GM12801 (cell line): ENCODE measurements around the gene CAPN14.

ENCODE experiments used
- TF ChIP-seq, protein P1 (sequence below): IDR thresholded peaks from one replicate; pipeline ENCODE4 v1.5.1; 2011; ENCODE audit warnings: control low read depth; ENCODE audit not compliant: insufficient read length; ENCODE audit errors: extremely low read depth

CAPN14 gene

DNA sequence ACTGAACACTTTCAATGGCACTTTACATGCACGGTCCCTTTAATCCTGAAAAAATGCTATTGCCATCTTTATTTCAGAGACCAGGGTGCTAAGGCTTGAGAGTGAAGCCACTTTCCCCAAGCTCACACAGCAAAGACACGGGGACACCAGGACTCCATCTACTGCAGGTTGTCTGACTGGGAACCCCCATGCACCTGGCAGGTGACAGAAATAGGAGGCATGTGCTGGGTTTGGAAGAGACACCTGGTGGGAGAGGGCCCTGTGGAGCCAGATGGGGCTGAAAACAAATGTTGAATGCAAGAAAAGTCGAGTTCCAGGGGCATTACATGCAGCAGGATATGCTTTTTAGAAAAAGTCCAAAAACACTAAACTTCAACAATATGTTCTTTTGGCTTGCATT, 11.4 kb upstream of the CAPN14 start:
- TF ChIP-seq, protein P1, sequence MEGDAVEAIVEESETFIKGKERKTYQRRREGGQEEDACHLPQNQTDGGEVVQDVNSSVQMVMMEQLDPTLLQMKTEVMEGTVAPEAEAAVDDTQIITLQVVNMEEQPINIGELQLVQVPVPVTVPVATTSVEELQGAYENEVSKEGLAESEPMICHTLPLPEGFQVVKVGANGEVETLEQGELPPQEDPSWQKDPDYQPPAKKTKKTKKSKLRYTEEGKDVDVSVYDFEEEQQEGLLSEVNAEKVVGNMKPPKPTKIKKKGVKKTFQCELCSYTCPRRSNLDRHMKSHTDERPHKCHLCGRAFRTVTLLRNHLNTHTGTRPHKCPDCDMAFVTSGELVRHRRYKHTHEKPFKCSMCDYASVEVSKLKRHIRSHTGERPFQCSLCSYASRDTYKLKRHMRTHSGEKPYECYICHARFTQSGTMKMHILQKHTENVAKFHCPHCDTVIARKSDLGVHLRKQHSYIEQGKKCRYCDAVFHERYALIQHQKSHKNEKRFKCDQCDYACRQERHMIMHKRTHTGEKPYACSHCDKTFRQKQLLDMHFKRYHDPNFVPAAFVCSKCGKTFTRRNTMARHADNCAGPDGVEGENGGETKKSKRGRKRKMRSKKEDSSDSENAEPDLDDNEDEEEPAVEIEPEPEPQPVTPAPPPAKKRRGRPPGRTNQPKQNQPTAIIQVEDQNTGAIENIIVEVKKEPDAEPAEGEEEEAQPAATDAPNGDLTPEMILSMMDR, result no peak

DNA sequence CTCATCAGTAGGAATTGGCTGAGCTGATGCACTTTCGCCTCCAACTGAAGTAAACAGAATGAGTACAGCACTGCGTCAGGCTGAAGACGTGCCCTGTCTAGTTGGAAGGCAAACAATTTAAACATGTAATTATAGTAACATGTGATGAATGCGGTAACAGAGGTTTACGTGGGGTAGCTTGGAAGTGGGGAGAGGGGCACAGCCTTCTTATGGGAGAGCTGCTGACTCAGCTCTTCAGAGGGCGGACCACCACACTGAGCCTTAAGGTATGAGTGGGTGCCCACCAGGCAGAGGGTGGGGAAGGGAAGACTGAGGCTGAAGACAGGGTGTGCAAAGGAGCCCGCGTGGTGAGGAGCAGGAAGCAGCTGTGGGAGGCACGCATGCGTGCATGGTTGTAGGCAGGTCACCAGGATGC, 10.4 kb upstream of the CAPN14 start:
- TF ChIP-seq, protein P1, result no peak

DNA sequence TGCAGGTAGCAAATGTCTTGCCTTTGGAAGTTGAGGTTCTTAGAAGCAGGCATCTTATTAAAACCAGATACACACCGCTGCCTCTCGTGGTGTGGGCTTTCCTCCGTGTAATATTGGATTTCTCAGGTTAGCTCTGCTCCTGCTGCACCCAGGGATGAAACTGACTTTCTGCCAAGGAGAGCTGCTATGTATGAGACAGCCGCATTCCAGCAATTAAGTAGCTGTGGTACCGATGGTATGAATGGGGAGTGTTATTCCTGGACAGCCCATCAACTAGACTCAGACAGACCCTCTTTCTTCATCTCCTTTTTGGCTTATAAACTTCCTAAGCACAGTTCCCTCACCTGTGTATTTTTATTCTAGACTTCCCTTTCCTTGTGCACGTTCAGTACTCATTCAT, 9.8 kb upstream of the CAPN14 start:
- TF ChIP-seq, protein P1, result no peak

DNA sequence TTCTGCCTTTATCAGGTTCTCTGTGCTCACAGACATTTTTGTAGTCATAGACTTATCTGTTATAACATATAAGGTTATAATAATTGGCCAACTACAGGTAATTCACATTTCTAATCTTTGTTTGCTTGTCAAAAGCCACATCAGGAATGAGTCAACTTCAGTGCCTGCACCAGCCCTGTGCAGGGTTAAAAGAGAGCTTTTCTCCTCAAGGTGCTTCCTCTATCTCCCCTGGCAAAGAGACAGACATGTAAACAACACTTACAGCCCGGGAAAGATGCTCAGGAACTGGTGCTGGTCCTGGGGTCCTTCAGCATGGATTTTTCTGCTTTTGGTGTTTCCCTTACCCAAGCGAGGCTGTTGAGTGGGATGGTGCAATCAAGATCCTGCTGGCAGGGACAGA, 9.0 kb upstream of the CAPN14 start:
- TF ChIP-seq, protein P1, result no peak

DNA sequence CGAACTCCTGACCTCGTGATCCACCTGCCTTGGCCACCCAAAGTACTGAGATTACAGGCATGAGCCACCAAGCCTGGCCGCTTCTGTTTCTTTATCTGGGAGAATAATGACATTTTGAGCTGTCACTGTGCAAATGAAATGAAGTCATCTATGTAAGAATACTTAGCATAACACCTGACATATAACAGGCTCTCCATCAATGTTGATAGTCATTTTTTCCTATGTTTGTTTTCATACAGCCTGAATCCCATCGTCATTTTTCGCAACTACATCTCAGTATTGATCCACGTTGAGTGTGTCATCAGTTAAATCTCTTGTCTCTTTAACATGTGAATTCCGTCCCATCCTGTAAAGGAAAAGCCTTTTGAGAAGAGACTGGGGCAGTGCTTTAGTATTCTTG, 6.4 kb upstream of the CAPN14 start:
- TF ChIP-seq, protein P1, result no peak

DNA sequence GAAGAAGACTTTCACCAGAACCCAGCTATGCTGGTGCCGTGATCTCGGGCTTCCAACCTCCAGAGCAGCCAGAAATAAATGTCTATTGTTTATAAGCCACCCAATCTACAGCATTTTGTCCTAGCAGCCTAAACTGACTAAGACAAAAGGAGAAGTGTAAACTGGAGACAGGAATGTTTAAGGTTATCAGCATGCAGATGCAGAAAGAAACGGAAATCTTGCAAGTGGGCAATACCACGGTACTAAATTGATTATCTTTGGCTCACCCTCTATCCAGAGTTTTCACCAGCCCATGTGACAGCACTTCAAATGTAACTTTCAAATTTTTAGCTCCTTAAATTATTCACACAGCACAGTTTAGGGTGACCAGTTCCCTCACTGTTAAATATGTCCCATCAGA, 5.7 kb upstream of the CAPN14 start:
- TF ChIP-seq, protein P1, result no peak

DNA sequence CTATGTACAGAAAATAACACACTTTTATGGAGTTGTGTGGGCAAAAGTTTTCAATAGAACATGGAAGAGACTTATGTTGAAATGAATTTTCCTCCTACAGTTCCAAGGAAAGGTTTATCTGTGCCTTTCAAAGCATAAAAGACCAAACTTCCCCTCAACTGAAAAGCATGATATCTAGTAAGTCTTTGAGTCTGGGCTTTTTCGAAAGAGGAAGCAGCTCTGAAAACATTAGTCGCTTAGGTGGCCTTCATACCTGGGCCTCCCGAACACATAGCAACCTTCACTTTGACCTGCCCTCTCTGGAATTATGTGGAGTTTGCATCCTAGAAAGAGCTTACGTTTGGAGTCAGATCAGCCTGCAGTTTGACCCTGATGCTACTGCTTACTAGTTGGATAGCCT, 4.8 kb upstream of the CAPN14 start:
- TF ChIP-seq, protein P1, result no peak

DNA sequence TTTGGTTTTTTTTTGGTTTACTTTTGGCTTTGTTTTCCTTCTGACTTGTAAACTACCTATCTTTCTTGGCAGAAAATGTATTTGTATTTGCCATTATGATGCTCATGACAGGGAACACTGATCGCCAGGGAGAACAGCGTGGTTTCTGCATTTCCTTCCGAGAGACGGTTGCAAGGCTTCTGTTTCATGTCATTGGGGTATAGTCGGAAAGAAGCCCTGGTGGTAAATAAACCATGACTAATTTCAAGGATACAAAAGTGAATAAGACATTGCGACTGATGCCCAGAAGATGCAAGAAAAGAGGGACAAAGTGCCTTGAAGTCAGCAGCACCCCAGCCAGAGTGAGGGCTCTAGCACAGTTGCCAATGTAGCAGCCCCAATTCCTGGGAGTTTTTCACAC, 4.2 kb upstream of the CAPN14 start:
- TF ChIP-seq, protein P1, result no peak
